ENCODE measurements around the gene EPG5. TPM values are rescaled to one million over a fixed set of nuclear protein-coding genes. Genes with fewer than 3 reads are reported as not detected.

EPG5 gene
- total and polyA plus RNA-seq, 10 of the 15 experiments (the other 5 are each of a cell fraction or from before 2014, with no cell fraction given), result 1.9 to 27.7 (median 9.0) TPM

DNA sequence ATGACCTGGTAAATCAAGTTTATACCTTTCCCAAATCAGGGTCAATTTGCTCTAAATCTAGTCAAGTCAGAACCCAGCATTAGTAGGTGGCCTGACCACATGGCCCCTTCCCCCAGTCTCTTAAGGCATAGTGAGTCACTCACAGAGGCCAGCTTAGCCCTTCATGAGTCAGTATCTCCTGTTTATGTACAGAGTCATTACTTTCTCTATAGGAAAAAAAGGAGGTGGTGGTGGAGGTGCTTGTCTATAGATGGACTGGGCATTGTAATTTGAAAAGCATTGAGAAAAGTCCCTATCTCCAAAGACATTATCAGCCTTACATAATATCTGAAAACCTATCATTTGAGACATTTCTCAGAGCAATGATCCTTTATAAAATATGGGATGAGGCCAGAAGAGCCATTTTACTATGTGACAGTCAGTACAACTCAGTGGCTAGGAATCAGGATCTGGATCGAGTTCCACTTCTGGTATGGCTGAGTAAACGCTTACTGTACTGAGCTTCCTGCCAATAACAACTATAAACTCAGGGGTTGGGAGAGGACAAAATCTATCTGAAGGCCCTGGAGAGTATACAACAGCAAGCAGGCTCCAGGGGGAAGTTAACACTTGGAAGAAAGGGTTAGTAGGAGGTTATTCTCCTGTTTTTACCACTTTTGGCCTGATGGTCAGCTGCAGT, 164.2 kb downstream of the EPG5 start:
- no peaks in the 10 kb centered on the region for H3K79me2 ChIP-seq (ENCODE audit: control insufficient read depth, insufficient read depth, low read length)
- H3K36me3 ChIP-seq (ENCODE audit: control insufficient read depth in 2 of 2, insufficient read depth in 2 of 2, low read length in 1 of 2), result no peaks in the 10 kb centered on the region
- no peaks in the 10 kb centered on the region for H4K20me1 ChIP-seq (ENCODE audit: control insufficient read depth, insufficient read depth)
- H2AFZ ChIP-seq (ENCODE audit: control insufficient read depth, low read depth, low read length), result no peak overlapping the region
- no TSS peak for BruUV-seq (replicated peaks)
- intact Hi-C loops (cut with micrococcal nuclease; ENCODE audit: unreplicated experiment) (no loop called here), in situ Hi-C loops (cut with MboI) (no loop called here)
- no peak overlapping the region for H3K4me3 ChIP-seq
- WGBS (ENCODE audit: insufficient coverage, insufficient replicate concordance, low lambda C conversion rate, missing lambda C conversion rate), result 43% methylated on average over 2 of the region's 2 CpGs
- H3K27me3 ChIP-seq (replicated peaks in 1 of 2; ENCODE audit: control insufficient read depth in 2 of 2, insufficient read depth in 2 of 2, low read length in 1 of 2), result no peaks in the 10 kb centered on the region
- no peak overlapping the region for H3K9ac ChIP-seq (ENCODE audit: control insufficient read depth, insufficient read depth, low read length)
- CTCF ChIA-PET, result interaction anchor here (1.4 kb wide), 1 partner anchor 111 kb away, joined by 3 read pairs; no protein-coding TSS in a partner anchor
- DNase-seq (ENCODE audit: low read depth, low spot score) (no peak), ATAC-seq (no peak), FAIRE-seq (no peak)
- peaks cover 4% of the 10 kb centered on the region; the same call in 2 of the 3 replicates for H3K9me3 ChIP-seq (replicated peaks; ENCODE audit: control insufficient read depth, insufficient read depth, low read length)
- H3K4me1 ChIP-seq (ENCODE audit: control insufficient read depth, insufficient read depth, low read length), result no peaks in the 10 kb centered on the region
- SMC1A ChIA-PET (ENCODE audit: uncharacterized antibody, unreplicated experiment), result no interaction called here
- no peak overlapping the region for H3K27ac ChIP-seq (ENCODE audit: control insufficient read depth, insufficient read depth)
- H3K4me2 ChIP-seq (ENCODE audit: control insufficient read depth, insufficient read depth), result no peak overlapping the region
- RAD21 ChIA-PET (ENCODE audit: unreplicated experiment), result no interaction called here
- TF ChIP-seq STAT3 (IDR thresholded peaks at IDR 0.05; ENCODE audit: low read depth, low read length) (no peak), RBBP5 (conservative IDR thresholded peaks at IDR 0.05) (no peak), ELK1 (IDR thresholded peaks at IDR 0.05; ENCODE audit: low read depth, low read length) (no peak), NR2C2 (IDR thresholded peaks at IDR 0.05; ENCODE audit: borderline replicate concordance, control insufficient read depth, insufficient read length, low read depth) (no peak), HDAC2 (IDR thresholded peaks at IDR 0.05) (no peak)
- POLR2A ChIA-PET, result interaction anchor here (1.3 kb wide), 1 partner anchor 77 kb away, joined by 3 read pairs; no protein-coding TSS in a partner anchor

- ATAC-seq, result no peak
- Histone ChIP-seq H3K9ac (ENCODE audit: control insufficient read depth, insufficient read depth, low read length) (no peak overlapping the region), H3K4me1 (ENCODE audit: control insufficient read depth, insufficient read depth, low read length) (no peaks in the 10 kb centered on the region), H3K27ac (ENCODE audit: control insufficient read depth, insufficient read depth) (no peak overlapping the region), H3K79me2 (ENCODE audit: control insufficient read depth, insufficient read depth, low read length) (no peaks in the 10 kb centered on the region), H3K4me3 (no peak overlapping the region), H3K9me3 (replicated peaks; ENCODE audit: control insufficient read depth, insufficient read depth, low read length) (peaks cover 4% of the 10 kb centered on the region; the same call in 2 of the 3 replicates), H3K36me3 (ENCODE audit: control insufficient read depth in 2 of 2, insufficient read depth in 2 of 2, low read length in 1 of 2) (no peaks in the 10 kb centered on the region), H3K4me2 (ENCODE audit: control insufficient read depth, insufficient read depth) (no peak overlapping the region), H4K20me1 (ENCODE audit: control insufficient read depth, insufficient read depth) (no peaks in the 10 kb centered on the region), H2AFZ (ENCODE audit: control insufficient read depth, low read depth, low read length) (no peak overlapping the region), H3K27me3 (replicated peaks in 1 of 2; ENCODE audit: control insufficient read depth in 2 of 2, insufficient read depth in 2 of 2, low read length in 1 of 2) (no peaks in the 10 kb centered on the region)
- BruUV-seq (replicated peaks), result no TSS peak
- 86% methylated on average over 1 of the region's 1 CpG for WGBS (ENCODE audit: insufficient coverage, insufficient replicate concordance, low lambda C conversion rate, missing lambda C conversion rate)
- POLR2A ChIA-PET, result no interaction called here
- DNase-seq (ENCODE audit: low read depth, low spot score), result no peak
- RAD21 ChIA-PET (ENCODE audit: unreplicated experiment), result no interaction called here
- no peak for TF ChIP-seq SPI1 (IDR thresholded peaks at IDR 0.05; ENCODE audit: borderline replicate concordance, insufficient read depth, low read depth, low read length)
- no peak for TF ChIP-seq SIX5 (IDR thresholded peaks at IDR 0.05; ENCODE audit: low read depth, low read length, severe bottlenecking)
- no peak for TF ChIP-seq SMARCA5 (IDR thresholded peaks at IDR 0.05)
- TF ChIP-seq ATF7 (IDR thresholded peaks at IDR 0.05; ENCODE audit: low read depth), result no peak
- no peak for TF ChIP-seq MYC (IDR thresholded peaks at IDR 0.05; ENCODE audit: insufficient read depth, insufficient read length, insufficient replicate concordance, low read length, severe bottlenecking)
- TF ChIP-seq POLR2AphosphoS5 (IDR thresholded peaks at IDR 0.05; ENCODE audit: low read length), result no peak
- no peak for TF ChIP-seq TBL1XR1 (IDR thresholded peaks at IDR 0.05; ENCODE audit: low read depth, low read length)
- intact Hi-C loops (cut with micrococcal nuclease; ENCODE audit: unreplicated experiment) (no loop called here), in situ Hi-C loops (cut with MboI) (no loop called here)
- FAIRE-seq, result no peak
- CTCF ChIA-PET, result interaction anchor here (1.4 kb wide), 1 partner anchor 109 kb away, joined by 3 read pairs; no protein-coding TSS in a partner anchor
- SMC1A ChIA-PET (ENCODE audit: uncharacterized antibody, unreplicated experiment), result no interaction called here
These were observed 165.6 kb downstream of the EPG5 start for GRCh38 chr18:45801416-45802004.
